Loucy (cell line): Measurements from ENCODE around the gene CCBE1.

ENCODE experiments used
- CTCF ChIP-seq: fragments of 200-600 bp; sonication (generic); conservative IDR thresholded peaks from 2 replicates; pipeline ENCODE4 v1.5.1; 2014; ENCODE audit warnings: mild to moderate bottlenecking, antibody characterized with exemption, low read length
- EZH2phosphoT487 ChIP-seq: fragments of 200-600 bp; IDR thresholded peaks from 2 replicates; pipeline ENCODE4 v1.6.1; 2018; ENCODE audit warnings: antibody characterized with exemption, mild to moderate bottlenecking, moderate library complexity, borderline replicate concordance

- no peak for TF ChIP-seq CTCF
- TF ChIP-seq EZH2phosphoT487 = no peak
Measured at GRCh38 chr18:59640721-59641120, 56.5 kb downstream of the CCBE1 start.
